Smooth muscle cell (in vitro differentiated cells): Measurements from ENCODE around the gene FBRSL1. TPM values are rescaled to one million over a fixed set of nuclear protein-coding genes. Genes with fewer than 3 reads are reported as not detected.

Experiments used
- DNase-seq: peaks from one replicate; lab custom pipeline; 2025; ENCODE audit not compliant: unreplicated experiment; lab: John Stamatoyannopoulos, UW
- H2AFZ ChIP-seq: fragments of 200-600 bp; sonication (generic); 2 replicates; pipeline ENCODE4 v1.6.0; 2016; ENCODE audit warnings: antibody characterized with exemption, low read depth, mild to moderate bottlenecking
- H3F3A ChIP-seq: fragments of 200-600 bp; sonication (generic); 2 replicates; pipeline ENCODE4 v1.6.0; 2017; ENCODE audit warnings: antibody characterized with exemption, low read depth
- H3K27ac ChIP-seq: fragments of 200-600 bp; sonication (generic); 2 replicates; pipeline ENCODE4 v1.5.1; 2016; ENCODE audit warnings: low read depth, mild to moderate bottlenecking
- H3K27me3 ChIP-seq: fragments of 200-600 bp; sonication (generic); 2 replicates; pipeline ENCODE4 v1.6.1; 2016; ENCODE audit warnings: low read depth, mild to moderate bottlenecking
- H3K36me3 ChIP-seq: fragments of 200-600 bp; sonication (generic); 2 replicates; pipeline ENCODE4 v1.5.1; 2016; ENCODE audit warnings: low read depth
- H3K4me1 ChIP-seq: fragments of 200-600 bp; sonication (generic); 2 replicates; pipeline ENCODE4 v1.5.1; 2016; ENCODE audit warnings: low read depth
- H3K4me2 ChIP-seq: fragments of 200-600 bp; sonication (generic); 2 replicates; pipeline ENCODE4 v1.6.0; 2016; ENCODE audit warnings: mild to moderate bottlenecking
- H3K4me3 ChIP-seq: fragments of 200-600 bp; sonication (generic); 2 replicates; pipeline ENCODE4 v1.5.1; 2016; ENCODE audit warnings: mild to moderate bottlenecking
- H3K79me2 ChIP-seq: fragments of 200-600 bp; sonication (generic); 2 replicates; pipeline ENCODE4 v1.6.0; 2016; ENCODE audit warnings: low read depth, mild to moderate bottlenecking
- H3K9ac ChIP-seq: fragments of 200-600 bp; sonication (generic); 2 replicates; pipeline ENCODE4 v1.6.0; 2016; ENCODE audit warnings: low read depth
- H3K9me3 ChIP-seq: fragments of 200-600 bp; sonication (generic); replicated peaks from 2 replicates; pipeline ENCODE4 v1.5.1; 2016; ENCODE audit warnings: low read depth
- H4K20me1 ChIP-seq: fragments of 200-600 bp; sonication (generic); 2 replicates; pipeline ENCODE4 v1.6.0; 2016; ENCODE audit warnings: low read depth
- CTCF ChIP-seq: fragments of 200-600 bp; sonication (generic); IDR thresholded peaks from 2 replicates; pipeline ENCODE4 v1.5.1; 2017; ENCODE audit warnings: borderline replicate concordance, mild to moderate bottlenecking, antibody characterized with exemption; ENCODE audit not compliant: insufficient read depth, poor library complexity, severe bottlenecking
- WGBS: methylation state at CpG from one replicate; pipeline ENCODE4 v1.1.7; 2016; ENCODE audit warnings: low lambda C conversion rate; 5-methylcytosine and 5-hydroxymethylcytosine counted together
- polyA plus RNA-seq: library from polyadenylated mRNA; unstranded; fragments of >200 nt; fragmentation: Nextera tagmentation; extraction: Ambion mirVana; gene quantifications from 2 replicates; pipeline ENCODE4 v1.2.1, GENCODE V29; 2016
- total RNA-seq: library from RNA; depleted of rRNA; stranded (reverse); fragments of >200 nt; gene quantifications from 2 replicates; pipeline ENCODE4 v1.2.3, GENCODE V29; 2014

Gene FBRSL1
- total and polyA plus RNA-seq, 2 experiments from 2014 or later = 7.9 to 17.6 TPM

GRCh38 chr12:132453361-132454192 lies 36.4 kb upstream of the FBRSL1 start:
- Histone ChIP-seq H3K36me3 (no peaks in the 10 kb centered on the region), H3K4me1 (peaks cover 9% of the 10 kb centered on the region), H3K9me3 (no peaks in the 10 kb centered on the region), H3K4me2 (no peak overlapping the region), H4K20me1 (no peaks in the 10 kb centered on the region), H3K4me3 (no peak overlapping the region), H3K9ac (no peak overlapping the region), H3K27ac (no peak overlapping the region), H3K79me2 (no peaks in the 10 kb centered on the region), H2AFZ (no peak overlapping the region), H3F3A (no peaks in the 10 kb centered on the region), H3K27me3 (no peaks in the 10 kb centered on the region)
- TF ChIP-seq CTCF = no peak
- DNase-seq = no peak
- 78% methylated on average over 26 of the region's 28 CpGs for WGBS

- 86% methylated on average over 11 of the region's 13 CpGs for WGBS
- Histone ChIP-seq H4K20me1 (no peaks in the 10 kb centered on the region), H3K9me3 (no peaks in the 10 kb centered on the region), H3K36me3 (no peaks in the 10 kb centered on the region), H2AFZ (no peak overlapping the region), H3F3A (no peaks in the 10 kb centered on the region), H3K27ac (no peak overlapping the region), H3K4me3 (no peak overlapping the region), H3K9ac (no peak overlapping the region), H3K27me3 (no peaks in the 10 kb centered on the region), H3K4me2 (no peak overlapping the region), H3K4me1 (peaks cover 9% of the 10 kb centered on the region), H3K79me2 (no peaks in the 10 kb centered on the region)
- TF ChIP-seq CTCF = no peak
- DNase-seq = no peak
Observed at GRCh38 chr12:132454193-132454932, 35.6 kb upstream of the FBRSL1 start.

- H2AFZ ChIP-seq = no peak overlapping the region
- no peaks in the 10 kb centered on the region for H3K79me2 ChIP-seq
- H3K27ac ChIP-seq = no peak overlapping the region
- TF ChIP-seq CTCF = no peak
- H3K36me3 ChIP-seq = no peaks in the 10 kb centered on the region
- peaks cover 9% of the 10 kb centered on the region for H3K4me1 ChIP-seq
- no peaks in the 10 kb centered on the region for H3K27me3 ChIP-seq
- H3K9me3 ChIP-seq = no peaks in the 10 kb centered on the region
- H3K9ac ChIP-seq = no peak overlapping the region
- no peak for DNase-seq
- no peaks in the 10 kb centered on the region for H4K20me1 ChIP-seq
- no peaks in the 10 kb centered on the region for H3F3A ChIP-seq
- WGBS = 93% methylated on average over 10 of the region's 10 CpGs
- no peak overlapping the region for H3K4me2 ChIP-seq
- H3K4me3 ChIP-seq = no peak overlapping the region
Observed at GRCh38 chr12:132454933-132455418, 35.0 kb upstream of the FBRSL1 start.
